Ovary (tissue), 3 donors: ENCODE measurements around the gene GLIS2.

Experiments
- EP300 ChIP-seq: sonication (generic); formaldehyde crosslinking; IDR thresholded peaks from one replicate; pipeline ENCODE4 v1.6.1; 2017; ENCODE audit warnings: antibody characterized with exemption
- POLR2A ChIP-seq: fragments of 450-650 bp; IDR thresholded peaks from one replicate; pipeline ENCODE4 v1.6.1; 2017; ENCODE audit warnings: antibody characterized with exemption, mild to moderate bottlenecking, moderate library complexity
- TF ChIP-seq, protein P1 (sequence below), 3 donors: fragments of 450-650 bp in 2 of 3; fragments of 200-600 bp in 1 of 3; IDR thresholded peaks; one replicate each; pipeline versions ENCODE4 v1.5.1 to v1.8.0; 2016 to 2022; ENCODE audit warnings: antibody characterized with exemption in 3 of 3, mild to moderate bottlenecking in 1 of 3
- donor health status: DM: no; HTN: no; CAD: no.

DNA sequence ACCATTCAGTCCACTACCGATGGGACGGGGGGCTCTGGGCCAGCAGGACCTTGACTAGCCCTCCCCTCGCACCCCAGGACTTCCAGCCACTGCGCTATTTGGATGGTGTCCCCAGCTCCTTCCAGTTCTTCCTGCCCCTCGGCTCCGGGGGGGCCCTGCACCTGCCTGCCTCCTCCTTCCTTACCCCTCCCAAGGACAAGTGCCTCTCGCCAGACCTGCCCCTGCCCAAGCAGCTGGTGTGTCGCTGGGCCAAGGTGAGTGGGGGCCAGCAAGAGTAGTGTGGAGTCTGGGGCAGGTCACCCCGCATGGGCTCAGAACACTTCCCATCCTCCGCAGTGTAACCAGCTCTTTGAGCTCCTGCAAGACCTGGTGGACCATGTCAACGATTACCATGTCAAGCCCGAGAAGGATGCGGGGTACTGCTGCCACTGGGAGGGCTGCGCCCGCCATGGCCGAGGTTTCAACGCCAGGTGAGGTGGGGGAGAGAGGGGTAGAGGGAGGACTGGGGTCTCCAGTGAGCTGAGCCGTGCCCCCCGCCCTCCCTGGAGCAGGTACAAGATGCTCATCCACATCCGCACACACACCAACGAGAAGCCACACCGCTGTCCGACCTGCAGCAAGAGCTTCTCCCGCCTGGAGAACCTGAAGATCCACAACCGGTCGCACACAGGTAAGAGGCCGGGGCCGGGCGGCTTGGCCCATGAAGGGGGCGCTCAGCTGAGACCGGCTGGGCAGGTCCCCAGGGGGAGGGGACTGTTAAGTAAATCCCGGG lies 19.0 kb downstream of the GLIS2 start:
- TF ChIP-seq POLR2A (no peak), EP300 (no peak)
- TF ChIP-seq, protein P1, sequence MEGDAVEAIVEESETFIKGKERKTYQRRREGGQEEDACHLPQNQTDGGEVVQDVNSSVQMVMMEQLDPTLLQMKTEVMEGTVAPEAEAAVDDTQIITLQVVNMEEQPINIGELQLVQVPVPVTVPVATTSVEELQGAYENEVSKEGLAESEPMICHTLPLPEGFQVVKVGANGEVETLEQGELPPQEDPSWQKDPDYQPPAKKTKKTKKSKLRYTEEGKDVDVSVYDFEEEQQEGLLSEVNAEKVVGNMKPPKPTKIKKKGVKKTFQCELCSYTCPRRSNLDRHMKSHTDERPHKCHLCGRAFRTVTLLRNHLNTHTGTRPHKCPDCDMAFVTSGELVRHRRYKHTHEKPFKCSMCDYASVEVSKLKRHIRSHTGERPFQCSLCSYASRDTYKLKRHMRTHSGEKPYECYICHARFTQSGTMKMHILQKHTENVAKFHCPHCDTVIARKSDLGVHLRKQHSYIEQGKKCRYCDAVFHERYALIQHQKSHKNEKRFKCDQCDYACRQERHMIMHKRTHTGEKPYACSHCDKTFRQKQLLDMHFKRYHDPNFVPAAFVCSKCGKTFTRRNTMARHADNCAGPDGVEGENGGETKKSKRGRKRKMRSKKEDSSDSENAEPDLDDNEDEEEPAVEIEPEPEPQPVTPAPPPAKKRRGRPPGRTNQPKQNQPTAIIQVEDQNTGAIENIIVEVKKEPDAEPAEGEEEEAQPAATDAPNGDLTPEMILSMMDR (IDR thresholded peaks at IDR 0.05), result no peak
